WTC11 (cell line): ENCODE results near the gene RPL11. TPM values are rescaled to one million over a fixed set of nuclear protein-coding genes. Genes with fewer than 3 reads are reported as not detected.

Experiments
- ATAC-seq: fragments of 200-7000 bp; cut with Tn5 transposase; 2 replicates; pipeline ENCODE4 v1.10.0; 2021; ENCODE audit warnings: mild to moderate bottlenecking, moderate library complexity
- CTCF ChIA-PET: fragments of 300-600 bp; sonication (Branson Sonifier 250); formaldehyde crosslinking; loops from one replicate; lab custom pipeline; 2021; ENCODE audit warnings: antibody characterized with exemption; lab: Charles Lee
- POLR2A ChIA-PET: fragments of 350-600 bp; sonication (Branson Sonifier 250); formaldehyde crosslinking; loops from one replicate; lab custom pipeline; 2021; ENCODE audit warnings: antibody characterized with exemption; lab: Charles Lee
- DNase-seq: peaks from one replicate; pipeline ENCODE4 v3.0.0; 2021; ENCODE audit warnings: low spot score
- H3K27ac Mint-ChIP-seq: 2 replicates; pipeline ENCODE4 v1.8.0; 2021; ENCODE audit warnings: mixed read lengths
- H3K27me3 Mint-ChIP-seq: 2 replicates; pipeline ENCODE4 v1.8.0; 2021; ENCODE audit warnings: low read depth, mild to moderate bottlenecking, moderate library complexity, mixed read lengths
- H3K36me3 Mint-ChIP-seq: 2 replicates; pipeline ENCODE4 v1.8.0; 2021; ENCODE audit warnings: mixed read lengths
- H3K4me1 Mint-ChIP-seq: 2 replicates; pipeline ENCODE4 v1.8.0; 2022; ENCODE audit warnings: mixed read lengths
- H3K4me3 Mint-ChIP-seq: 2 replicates; pipeline ENCODE4 v1.8.0; 2021; ENCODE audit warnings: mild to moderate bottlenecking, moderate library complexity, mixed read lengths
- H3K9me3 Mint-ChIP-seq: 2 replicates; pipeline ENCODE4 v1.8.0; 2021; ENCODE audit warnings: mixed read lengths
- ELF4 ChIP-seq: sonication (generic); formaldehyde crosslinking; IDR thresholded peaks from 2 replicates; pipeline ENCODE4 v1.8.1; 2022; ENCODE audit warnings: low read depth, mild to moderate bottlenecking, moderate library complexity, missing genetic modification reagents
- EMX1 ChIP-seq: fragments of 250-450 bp; sonication (Bioruptor Pico); IDR thresholded peaks from 2 replicates; pipeline ENCODE4 v1.8.0; 2021; ENCODE audit warnings: mild to moderate bottlenecking
- GABPB1 ChIP-seq: sonication (generic); formaldehyde crosslinking; IDR thresholded peaks from 2 replicates; pipeline ENCODE4 v1.8.1; 2023; ENCODE audit warnings: mild to moderate bottlenecking, missing genetic modification reagents
- MYBL2 ChIP-seq: sonication (generic); formaldehyde crosslinking; IDR thresholded peaks from 2 replicates; pipeline ENCODE4 v1.8.1; 2023; ENCODE audit warnings: mild to moderate bottlenecking, moderate library complexity, missing genetic modification reagents
- NFATC4 ChIP-seq: fragments of 250-450 bp; sonication (Bioruptor Pico); IDR thresholded peaks from 2 replicates; pipeline ENCODE4 v1.9.0; 2021; ENCODE audit warnings: mild to moderate bottlenecking
- NFE2L1 ChIP-seq: sonication (generic); formaldehyde crosslinking; IDR thresholded peaks from 2 replicates; pipeline ENCODE4 v1.8.1; 2023; ENCODE audit warnings: missing genetic modification reagents
- NFYB ChIP-seq: sonication (generic); formaldehyde crosslinking; conservative IDR thresholded peaks from 2 replicates; pipeline ENCODE4 v1.8.0; 2022; ENCODE audit warnings: low read depth, missing genetic modification reagents
- PRRX2 ChIP-seq: fragments of 250-450 bp; sonication (Bioruptor Pico); IDR thresholded peaks from 2 replicates; pipeline ENCODE4 v1.8.0; 2021; ENCODE audit warnings: mild to moderate bottlenecking
- RORB ChIP-seq: fragments of 250-450 bp; sonication (Bioruptor Pico); IDR thresholded peaks from 2 replicates; pipeline ENCODE4 v1.9.0; 2021; ENCODE audit warnings: mild to moderate bottlenecking
- SOX15 ChIP-seq: fragments of 250-450 bp; sonication (Bioruptor Pico); IDR thresholded peaks from 2 replicates; pipeline ENCODE4 v1.9.0; 2021; ENCODE audit warnings: mild to moderate bottlenecking
- TCF7 ChIP-seq: sonication (generic); formaldehyde crosslinking; IDR thresholded peaks from 2 replicates; pipeline ENCODE4 v1.8.0; 2022; ENCODE audit warnings: mild to moderate bottlenecking, low read depth, missing genetic modification reagents, moderate library complexity
- TEAD1 ChIP-seq: sonication (generic); formaldehyde crosslinking; IDR thresholded peaks from 2 replicates; pipeline ENCODE4 v1.8.0; 2022; ENCODE audit warnings: mild to moderate bottlenecking, missing genetic modification reagents
- ZNF121 ChIP-seq: sonication (generic); formaldehyde crosslinking; IDR thresholded peaks from 2 replicates; pipeline ENCODE4 v1.8.0; 2023; ENCODE audit warnings: missing genetic modification reagents
- ZNF232 ChIP-seq: sonication (generic); formaldehyde crosslinking; IDR thresholded peaks from 2 replicates; pipeline ENCODE4 v1.8.0; 2022; ENCODE audit warnings: mild to moderate bottlenecking, missing genetic modification reagents
- ZNF423 ChIP-seq: fragments of 250-450 bp; sonication (Bioruptor Pico); IDR thresholded peaks from 2 replicates; pipeline ENCODE4 v2.1.2; 2022; ENCODE audit warnings: mild to moderate bottlenecking, moderate library complexity
- ZNF671 ChIP-seq: fragments of 250-450 bp; sonication (Bioruptor Pico); IDR thresholded peaks from 2 replicates; pipeline ENCODE4 v1.8.0; 2021; ENCODE audit warnings: mild to moderate bottlenecking
- total RNA-seq: library from RNA; stranded (reverse); gene quantifications from 3 replicates; pipeline ENCODE4 v1.2.3, GENCODE V29; 2021
- TF ChIP-seq, protein P1 (sequence below): sonication (generic); formaldehyde crosslinking; IDR thresholded peaks from 2 replicates; pipeline ENCODE4 v1.8.0; 2022; ENCODE audit warnings: mild to moderate bottlenecking, missing genetic modification reagents
- TF ChIP-seq, protein P2 (sequence below): fragments of 250-450 bp; sonication (Bioruptor Pico); IDR thresholded peaks from 2 replicates; pipeline ENCODE4 v1.9.0; 2021; ENCODE audit warnings: mild to moderate bottlenecking, borderline replicate concordance
- TF ChIP-seq, protein P3 (sequence below): sonication (generic); formaldehyde crosslinking; IDR thresholded peaks from 2 replicates; pipeline ENCODE4 v1.8.1; 2022; ENCODE audit warnings: low read depth, mild to moderate bottlenecking, moderate library complexity, missing genetic modification reagents, borderline replicate concordance
- TF ChIP-seq, protein P4 (sequence below): fragments of 200-600 bp; IDR thresholded peaks from 2 replicates; pipeline ENCODE4 v1.8.0; 2022; ENCODE audit warnings: antibody characterized with exemption
- TF ChIP-seq, protein P5 (sequence below): fragments of 250-450 bp; sonication (Bioruptor Pico); IDR thresholded peaks from 2 replicates; pipeline ENCODE4 v2.1.2; 2022; ENCODE audit warnings: mild to moderate bottlenecking, moderate library complexity
- TF ChIP-seq, protein P6 (sequence below): sonication (generic); formaldehyde crosslinking; conservative IDR thresholded peaks from 2 replicates; pipeline ENCODE4 v1.8.1; 2023; ENCODE audit warnings: mild to moderate bottlenecking, low read depth, missing genetic modification reagents, moderate library complexity

Gene RPL11
- total RNA-seq, 1 experiment from 2014 or later: 1,406 TPM

DNA sequence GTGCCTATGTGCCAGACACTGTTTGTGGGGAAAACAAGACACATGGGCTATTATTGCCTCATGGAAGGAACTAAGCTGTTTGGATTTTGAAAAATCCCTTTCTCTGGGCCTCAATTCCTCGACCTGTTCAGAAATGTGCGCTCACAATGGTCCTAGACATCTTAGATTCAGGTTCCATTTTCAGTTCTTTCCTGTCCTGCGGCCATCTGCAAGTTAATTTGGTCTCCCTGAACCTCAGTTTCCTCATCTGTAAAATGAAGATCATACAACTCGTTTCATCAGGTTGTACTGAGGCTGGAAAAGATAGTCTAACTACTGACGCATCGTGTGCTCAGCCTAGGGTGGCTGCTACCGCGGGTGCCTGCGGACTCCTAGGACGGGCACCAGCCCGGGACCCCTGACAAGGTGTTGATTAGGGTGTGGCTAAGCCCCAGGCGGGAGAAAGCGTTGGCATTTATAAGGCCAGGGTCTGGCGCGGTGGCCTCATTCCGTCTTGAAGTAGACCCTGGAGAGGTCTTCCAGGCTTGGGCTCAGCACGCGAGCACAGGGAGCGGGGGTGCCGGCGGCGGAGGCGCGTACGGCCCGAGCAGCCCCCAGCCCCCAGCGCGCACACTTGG lies 51.2 kb downstream of the RPL11 start (continued):
- TF ChIP-seq, protein P1, sequence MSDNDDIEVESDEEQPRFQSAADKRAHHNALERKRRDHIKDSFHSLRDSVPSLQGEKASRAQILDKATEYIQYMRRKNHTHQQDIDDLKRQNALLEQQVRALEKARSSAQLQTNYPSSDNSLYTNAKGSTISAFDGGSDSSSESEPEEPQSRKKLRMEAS (CRISPR knock-in tag): 0 out of 2 replicates have a peak, but pooled peaks have one; percentile 29
- no peak for TF ChIP-seq GABPB1 (CRISPR knock-in tag)
- 0 out of 2 replicates have a peak, but pooled peaks have one; percentile 3 for TF ChIP-seq ZNF121 (CRISPR knock-in tag)
- TF ChIP-seq RORB (CRISPR knock-in tag): no peak
- TF ChIP-seq EMX1: no peak
- TF ChIP-seq, all 79 proteins: peak for 3

DNA sequence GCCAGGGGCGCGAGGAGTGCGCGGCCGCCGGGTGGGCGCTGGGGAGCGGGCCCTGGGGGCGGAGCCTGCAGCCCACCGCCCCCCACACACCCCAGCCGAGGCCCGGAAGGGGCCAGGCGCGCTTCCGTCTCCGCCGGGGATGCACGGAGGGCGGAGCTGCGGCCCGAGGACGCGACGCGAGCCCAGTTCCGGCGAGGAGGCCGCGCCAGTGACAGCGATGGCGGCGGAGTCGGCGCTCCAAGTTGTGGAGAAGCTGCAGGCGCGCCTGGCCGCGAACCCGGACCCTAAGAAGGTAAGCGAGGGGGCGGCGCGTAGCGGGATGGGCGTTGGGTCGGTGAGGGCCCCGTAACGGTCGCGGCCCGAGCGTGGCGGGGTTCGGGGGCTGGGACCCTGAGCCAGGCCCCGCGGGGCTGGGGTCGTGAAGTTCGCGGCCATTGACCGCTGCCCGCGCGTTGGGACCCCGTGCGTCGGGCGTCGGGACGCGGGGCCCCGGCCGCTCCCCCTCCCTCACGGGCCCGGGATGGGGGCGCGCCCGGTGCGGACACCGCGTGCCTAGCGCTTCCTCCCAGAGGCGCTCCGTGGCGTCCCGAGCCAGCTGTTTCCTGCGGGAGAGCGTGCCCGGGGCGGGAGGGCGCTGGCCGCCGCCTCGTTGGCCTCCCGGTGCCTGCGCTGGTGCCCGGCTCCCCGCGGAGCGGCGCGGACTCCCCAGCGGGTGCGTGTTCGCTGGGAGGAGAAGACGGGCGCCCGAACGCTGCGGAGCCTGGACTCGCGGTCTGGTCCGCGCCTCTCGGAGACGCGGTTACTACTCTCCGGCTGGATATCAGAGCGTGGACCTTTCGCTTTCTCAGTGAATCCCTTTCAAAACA lies 51.9 kb downstream of the RPL11 start, which contains the start of gene ELOA:
Gene ELOA, plus strand, starts transcription at position 185 of the 866 bp plus-strand sequence. Its CDS starts 33 bp downstream, at position 218.
- ATAC-seq: peak; percentile 94
- CTCF ChIA-PET: interaction anchor here (0.7 to 3.4 kb wide), 6 partner anchors 25 to 68 kb away, joined by 4 to 15 read pairs (median 4); partner anchors contain the start of gene RPL11
- H3K4me3 Mint-ChIP-seq: peak within 1 kb of the TSS; percentile 88
- TF ChIP-seq NFATC4 (CRISPR knock-in tag) (no peak), ZNF671 (no peak), ZNF423 (CRISPR knock-in tag) (no peak), NFE2L1 (CRISPR knock-in tag) (peak; percentile 61; the same call in 1 of the 2 replicates), TCF7 (CRISPR knock-in tag) (peak; percentile 34; the same call in 1 of the 2 replicates), TEAD1 (CRISPR knock-in tag) (peak; percentile 77), NFYB (peak; percentile 16; the same call in 1 of the 2 replicates), MYBL2 (CRISPR knock-in tag) (peak; percentile 62; the same call in 1 of the 2 replicates), ZNF232 (CRISPR knock-in tag) (no peak; the same call in 1 of the 2 replicates), PRRX2 (CRISPR knock-in tag) (no peak), SOX15 (CRISPR knock-in tag) (no peak), ELF4 (CRISPR knock-in tag) (0 out of 2 replicates have a peak, but pooled peaks have one; percentile 53)
- TF ChIP-seq, protein P2, sequence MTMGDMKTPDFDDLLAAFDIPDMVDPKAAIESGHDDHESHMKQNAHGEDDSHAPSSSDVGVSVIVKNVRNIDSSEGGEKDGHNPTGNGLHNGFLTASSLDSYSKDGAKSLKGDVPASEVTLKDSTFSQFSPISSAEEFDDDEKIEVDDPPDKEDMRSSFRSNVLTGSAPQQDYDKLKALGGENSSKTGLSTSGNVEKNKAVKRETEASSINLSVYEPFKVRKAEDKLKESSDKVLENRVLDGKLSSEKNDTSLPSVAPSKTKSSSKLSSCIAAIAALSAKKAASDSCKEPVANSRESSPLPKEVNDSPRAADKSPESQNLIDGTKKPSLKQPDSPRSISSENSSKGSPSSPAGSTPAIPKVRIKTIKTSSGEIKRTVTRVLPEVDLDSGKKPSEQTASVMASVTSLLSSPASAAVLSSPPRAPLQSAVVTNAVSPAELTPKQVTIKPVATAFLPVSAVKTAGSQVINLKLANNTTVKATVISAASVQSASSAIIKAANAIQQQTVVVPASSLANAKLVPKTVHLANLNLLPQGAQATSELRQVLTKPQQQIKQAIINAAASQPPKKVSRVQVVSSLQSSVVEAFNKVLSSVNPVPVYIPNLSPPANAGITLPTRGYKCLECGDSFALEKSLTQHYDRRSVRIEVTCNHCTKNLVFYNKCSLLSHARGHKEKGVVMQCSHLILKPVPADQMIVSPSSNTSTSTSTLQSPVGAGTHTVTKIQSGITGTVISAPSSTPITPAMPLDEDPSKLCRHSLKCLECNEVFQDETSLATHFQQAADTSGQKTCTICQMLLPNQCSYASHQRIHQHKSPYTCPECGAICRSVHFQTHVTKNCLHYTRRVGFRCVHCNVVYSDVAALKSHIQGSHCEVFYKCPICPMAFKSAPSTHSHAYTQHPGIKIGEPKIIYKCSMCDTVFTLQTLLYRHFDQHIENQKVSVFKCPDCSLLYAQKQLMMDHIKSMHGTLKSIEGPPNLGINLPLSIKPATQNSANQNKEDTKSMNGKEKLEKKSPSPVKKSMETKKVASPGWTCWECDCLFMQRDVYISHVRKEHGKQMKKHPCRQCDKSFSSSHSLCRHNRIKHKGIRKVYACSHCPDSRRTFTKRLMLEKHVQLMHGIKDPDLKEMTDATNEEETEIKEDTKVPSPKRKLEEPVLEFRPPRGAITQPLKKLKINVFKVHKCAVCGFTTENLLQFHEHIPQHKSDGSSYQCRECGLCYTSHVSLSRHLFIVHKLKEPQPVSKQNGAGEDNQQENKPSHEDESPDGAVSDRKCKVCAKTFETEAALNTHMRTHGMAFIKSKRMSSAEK (CRISPR knock-in tag): no peak
- TF ChIP-seq, protein P3, sequence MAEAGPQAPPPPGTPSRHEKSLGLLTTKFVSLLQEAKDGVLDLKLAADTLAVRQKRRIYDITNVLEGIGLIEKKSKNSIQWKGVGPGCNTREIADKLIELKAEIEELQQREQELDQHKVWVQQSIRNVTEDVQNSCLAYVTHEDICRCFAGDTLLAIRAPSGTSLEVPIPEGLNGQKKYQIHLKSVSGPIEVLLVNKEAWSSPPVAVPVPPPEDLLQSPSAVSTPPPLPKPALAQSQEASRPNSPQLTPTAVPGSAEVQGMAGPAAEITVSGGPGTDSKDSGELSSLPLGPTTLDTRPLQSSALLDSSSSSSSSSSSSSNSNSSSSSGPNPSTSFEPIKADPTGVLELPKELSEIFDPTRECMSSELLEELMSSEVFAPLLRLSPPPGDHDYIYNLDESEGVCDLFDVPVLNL (CRISPR knock-in tag): 0 out of 2 replicates have a peak, but pooled peaks have one; percentile 62
- TF ChIP-seq, protein P4, sequence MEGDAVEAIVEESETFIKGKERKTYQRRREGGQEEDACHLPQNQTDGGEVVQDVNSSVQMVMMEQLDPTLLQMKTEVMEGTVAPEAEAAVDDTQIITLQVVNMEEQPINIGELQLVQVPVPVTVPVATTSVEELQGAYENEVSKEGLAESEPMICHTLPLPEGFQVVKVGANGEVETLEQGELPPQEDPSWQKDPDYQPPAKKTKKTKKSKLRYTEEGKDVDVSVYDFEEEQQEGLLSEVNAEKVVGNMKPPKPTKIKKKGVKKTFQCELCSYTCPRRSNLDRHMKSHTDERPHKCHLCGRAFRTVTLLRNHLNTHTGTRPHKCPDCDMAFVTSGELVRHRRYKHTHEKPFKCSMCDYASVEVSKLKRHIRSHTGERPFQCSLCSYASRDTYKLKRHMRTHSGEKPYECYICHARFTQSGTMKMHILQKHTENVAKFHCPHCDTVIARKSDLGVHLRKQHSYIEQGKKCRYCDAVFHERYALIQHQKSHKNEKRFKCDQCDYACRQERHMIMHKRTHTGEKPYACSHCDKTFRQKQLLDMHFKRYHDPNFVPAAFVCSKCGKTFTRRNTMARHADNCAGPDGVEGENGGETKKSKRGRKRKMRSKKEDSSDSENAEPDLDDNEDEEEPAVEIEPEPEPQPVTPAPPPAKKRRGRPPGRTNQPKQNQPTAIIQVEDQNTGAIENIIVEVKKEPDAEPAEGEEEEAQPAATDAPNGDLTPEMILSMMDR: no peak
- TF ChIP-seq, protein P5, sequence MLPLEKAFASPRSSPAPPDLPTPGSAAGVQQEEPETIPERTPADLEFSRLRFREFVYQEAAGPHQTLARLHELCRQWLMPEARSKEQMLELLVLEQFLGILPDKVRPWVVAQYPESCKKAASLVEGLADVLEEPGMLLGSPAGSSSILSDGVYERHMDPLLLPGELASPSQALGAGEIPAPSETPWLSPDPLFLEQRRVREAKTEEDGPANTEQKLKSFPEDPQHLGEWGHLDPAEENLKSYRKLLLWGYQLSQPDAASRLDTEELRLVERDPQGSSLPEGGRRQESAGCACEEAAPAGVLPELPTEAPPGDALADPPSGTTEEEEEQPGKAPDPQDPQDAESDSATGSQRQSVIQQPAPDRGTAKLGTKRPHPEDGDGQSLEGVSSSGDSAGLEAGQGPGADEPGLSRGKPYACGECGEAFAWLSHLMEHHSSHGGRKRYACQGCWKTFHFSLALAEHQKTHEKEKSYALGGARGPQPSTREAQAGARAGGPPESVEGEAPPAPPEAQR (CRISPR knock-in tag): no peak
- TF ChIP-seq, protein P6, sequence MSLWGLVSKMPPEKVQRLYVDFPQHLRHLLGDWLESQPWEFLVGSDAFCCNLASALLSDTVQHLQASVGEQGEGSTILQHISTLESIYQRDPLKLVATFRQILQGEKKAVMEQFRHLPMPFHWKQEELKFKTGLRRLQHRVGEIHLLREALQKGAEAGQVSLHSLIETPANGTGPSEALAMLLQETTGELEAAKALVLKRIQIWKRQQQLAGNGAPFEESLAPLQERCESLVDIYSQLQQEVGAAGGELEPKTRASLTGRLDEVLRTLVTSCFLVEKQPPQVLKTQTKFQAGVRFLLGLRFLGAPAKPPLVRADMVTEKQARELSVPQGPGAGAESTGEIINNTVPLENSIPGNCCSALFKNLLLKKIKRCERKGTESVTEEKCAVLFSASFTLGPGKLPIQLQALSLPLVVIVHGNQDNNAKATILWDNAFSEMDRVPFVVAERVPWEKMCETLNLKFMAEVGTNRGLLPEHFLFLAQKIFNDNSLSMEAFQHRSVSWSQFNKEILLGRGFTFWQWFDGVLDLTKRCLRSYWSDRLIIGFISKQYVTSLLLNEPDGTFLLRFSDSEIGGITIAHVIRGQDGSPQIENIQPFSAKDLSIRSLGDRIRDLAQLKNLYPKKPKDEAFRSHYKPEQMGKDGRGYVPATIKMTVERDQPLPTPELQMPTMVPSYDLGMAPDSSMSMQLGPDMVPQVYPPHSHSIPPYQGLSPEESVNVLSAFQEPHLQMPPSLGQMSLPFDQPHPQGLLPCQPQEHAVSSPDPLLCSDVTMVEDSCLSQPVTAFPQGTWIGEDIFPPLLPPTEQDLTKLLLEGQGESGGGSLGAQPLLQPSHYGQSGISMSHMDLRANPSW (CRISPR knock-in tag): no peak

More for the DNA sequence above, 51.9 kb downstream of the RPL11 start, which contains the start of gene ELOA:
- H3K27ac Mint-ChIP-seq: peak within 1 kb of the TSS; percentile 81
- H3K36me3 Mint-ChIP-seq: peaks cover 7% of the 10 kb centered on the region
- peak; percentile 80 for DNase-seq
- H3K27me3 Mint-ChIP-seq: no peaks in the 10 kb centered on the region; the same call in 1 of the 2 replicates
- POLR2A ChIA-PET: interaction anchor here (1.0 to 1.8 kb wide), 3 partner anchors 35 to 188 kb away, joined by 5 to 8 read pairs (median 6); partner anchors contain the start of genes PITHD1 and RPL11
- peaks cover 29% of the 10 kb centered on the region for H3K4me1 Mint-ChIP-seq
- no peaks in the 10 kb centered on the region for H3K9me3 Mint-ChIP-seq
